B cell (primary cell): ENCODE measurements around the gene NOL12.

Experiments
- CTCF ChIP-seq: fragments of 200-600 bp; IDR thresholded peaks from one replicate; pipeline ENCODE4 v1.8.0; 2022; ENCODE audit warnings: antibody characterized with exemption, mild to moderate bottlenecking
- EZH2 ChIP-seq: IDR thresholded peaks from 2 replicates; pipeline ENCODE4 v1.6.1; 2012; ENCODE audit warnings: borderline replicate concordance, low read depth, mild to moderate bottlenecking, moderate library complexity, low read length; ENCODE audit not compliant: insufficient read depth, poor library complexity, severe bottlenecking

DNA sequence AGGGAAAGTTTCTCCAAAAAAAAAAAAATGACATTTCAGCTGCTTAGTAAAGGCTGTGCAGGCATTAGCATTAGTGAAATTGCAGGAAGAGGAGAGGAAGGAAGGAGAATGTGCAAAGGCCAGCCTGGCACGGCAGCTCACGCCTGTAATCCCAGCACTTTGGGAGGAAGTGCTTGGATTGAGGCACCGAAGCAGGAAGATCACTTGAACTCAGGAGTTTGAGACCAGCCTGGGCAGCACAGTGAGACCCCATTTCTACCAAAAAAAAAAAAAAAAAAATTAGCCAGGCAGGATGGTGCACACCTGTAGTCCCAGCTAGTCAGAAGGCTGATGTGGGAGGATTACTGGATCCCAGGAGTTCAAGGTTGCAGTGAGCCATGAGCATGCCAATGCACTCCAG, 18.5 kb downstream of the NOL12 start:
- TF ChIP-seq CTCF (no peak), EZH2 (no peak)
